Effector memory CD8-positive, alpha-beta T cell (primary cell): ENCODE measurements around the gene NUDT5.
"Not testable (repeated sequence)": the region's sequence is repeated elsewhere in the genome, so short reads cannot be mapped to it uniquely, and the experiment has no call there.

Experiments
- ATAC-seq: fragments of 150-1000 bp; cut with Tn5 transposase; replicated peaks from 2 replicates; pipeline ENCODE4 v1.10.0; 2021; ENCODE audit warnings: mild to moderate bottlenecking, moderate library complexity
- DNase-seq, 3 experiments: peaks; one replicate each; pipeline ENCODE4 v3.0.0; 2021
- H3K27ac Mint-ChIP-seq, 2 donors: one replicate each; pipeline ENCODE4 v1.8.0; 2022; ENCODE audit warnings: mild to moderate bottlenecking in 2 of 2, mixed read lengths in 2 of 2, moderate library complexity in 2 of 2
- H3K27me3 Mint-ChIP-seq, 2 donors: one replicate each; pipeline ENCODE4 v1.8.0; 2022; ENCODE audit warnings: mixed read lengths in 2 of 2
- H3K36me3 Mint-ChIP-seq: one replicate; pipeline ENCODE4 v1.8.0; 2022; ENCODE audit warnings: mild to moderate bottlenecking, moderate library complexity, mixed read lengths; ENCODE audit not compliant: insufficient read depth
- H3K4me1 Mint-ChIP-seq, 2 donors: one replicate each; pipeline ENCODE4 v1.8.0; 2022; ENCODE audit warnings: low read depth in 2 of 2, mixed read lengths in 2 of 2
- H3K4me3 Mint-ChIP-seq, 2 donors: one replicate each; pipeline ENCODE4 v1.8.0; 2022; ENCODE audit warnings: mild to moderate bottlenecking in 2 of 2, mixed read lengths in 2 of 2, moderate library complexity in 2 of 2
- H3K9me3 Mint-ChIP-seq, 2 donors: one replicate each; pipeline ENCODE4 v1.8.0; 2022; ENCODE audit warnings: mixed read lengths in 2 of 2

The NUDT5 gene

GRCh38 chr10:12177642-12178041 lies 18.0 kb downstream of the NUDT5 start:
- ATAC-seq (no peak), DNase-seq (no peak)
- peaks cover 56% of the 10 kb centered on the region for H3K36me3 Mint-ChIP-seq

DNA sequence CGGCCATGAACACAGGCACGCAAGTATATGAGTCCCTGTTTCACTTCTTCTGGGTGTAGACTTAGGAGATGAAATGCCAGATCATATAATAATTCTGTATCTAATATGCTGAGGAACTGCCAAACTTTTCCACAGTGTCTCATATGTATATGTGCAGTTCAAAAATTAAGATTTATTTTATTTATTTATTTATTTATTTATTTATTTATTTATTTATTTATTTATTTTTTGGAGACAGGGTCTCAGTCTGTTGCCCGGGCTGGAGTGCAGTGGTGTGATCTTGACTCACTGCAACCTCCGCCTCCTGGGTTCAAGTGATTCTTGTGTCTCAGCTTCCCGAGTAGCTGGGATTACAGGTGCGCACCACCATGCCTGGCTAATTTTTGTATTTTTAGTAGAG lies 24.2 kb downstream of the NUDT5 start:
- peaks cover 60% of the 10 kb centered on the region for H3K36me3 Mint-ChIP-seq
- H3K4me3 Mint-ChIP-seq, DNase-seq, H3K4me1 Mint-ChIP-seq, ATAC-seq, H3K9me3 Mint-ChIP-seq, H3K27me3 Mint-ChIP-seq, H3K27ac Mint-ChIP-seq: not testable (repeated sequence)

More at GRCh38 chr10:12177642-12178041, 18.0 kb downstream of the NUDT5 start:
- peaks cover 16 to 24% of the 10 kb centered on the region in 2 donors for H3K4me1 Mint-ChIP-seq
- no peak overlapping the region for H3K4me3 Mint-ChIP-seq
- H3K9me3 Mint-ChIP-seq, result no peaks in the 10 kb centered on the region
- no peaks in the 10 kb centered on the region for H3K27me3 Mint-ChIP-seq
- H3K27ac Mint-ChIP-seq, result no peak overlapping the region

- H3K36me3 Mint-ChIP-seq, result peaks cover 64% of the 10 kb centered on the region
- ATAC-seq (no peak), DNase-seq (no peak)
- no peaks in the 10 kb centered on the region for H3K27me3 Mint-ChIP-seq
- no peak overlapping the region for H3K4me3 Mint-ChIP-seq
- H3K9me3 Mint-ChIP-seq, result no peaks in the 10 kb centered on the region
- H3K27ac Mint-ChIP-seq, result peak overlapping the region in 1 of 2 donors; percentile 62
- no peaks in the 10 kb centered on the region for H3K4me1 Mint-ChIP-seq
Observed at GRCh38 chr10:12165999-12166775, 29.5 kb downstream of the NUDT5 start.

DNA sequence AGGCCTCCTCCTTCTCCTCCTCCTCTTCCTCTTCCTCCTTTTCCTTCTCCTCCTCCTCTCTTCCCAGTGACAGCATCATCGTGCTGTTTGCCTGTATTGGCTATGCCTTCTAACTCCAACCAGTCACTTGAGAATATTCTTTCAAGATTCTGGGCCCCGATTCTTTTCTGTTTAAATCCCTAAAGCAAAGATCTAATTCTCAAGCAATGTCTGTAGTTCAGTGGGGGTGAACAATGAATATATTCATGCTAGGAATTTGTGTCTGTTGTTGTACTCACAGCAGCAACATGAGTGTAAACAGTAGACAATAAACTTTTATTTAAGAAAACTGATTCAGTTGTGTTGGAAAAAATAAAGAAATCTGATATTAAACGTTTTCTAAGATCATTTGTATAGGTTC lies 30.7 kb downstream of the NUDT5 start:
- H3K27ac Mint-ChIP-seq, result peak overlapping the region; percentile 62 to 70
- no peaks in the 10 kb centered on the region for H3K9me3 Mint-ChIP-seq
- no peak for ATAC-seq
- H3K4me1 Mint-ChIP-seq, result no peaks in the 10 kb centered on the region
- no peak overlapping the region for H3K4me3 Mint-ChIP-seq
- no peak for DNase-seq
- no peaks in the 10 kb centered on the region for H3K27me3 Mint-ChIP-seq
- peaks cover 65% of the 10 kb centered on the region for H3K36me3 Mint-ChIP-seq

DNA sequence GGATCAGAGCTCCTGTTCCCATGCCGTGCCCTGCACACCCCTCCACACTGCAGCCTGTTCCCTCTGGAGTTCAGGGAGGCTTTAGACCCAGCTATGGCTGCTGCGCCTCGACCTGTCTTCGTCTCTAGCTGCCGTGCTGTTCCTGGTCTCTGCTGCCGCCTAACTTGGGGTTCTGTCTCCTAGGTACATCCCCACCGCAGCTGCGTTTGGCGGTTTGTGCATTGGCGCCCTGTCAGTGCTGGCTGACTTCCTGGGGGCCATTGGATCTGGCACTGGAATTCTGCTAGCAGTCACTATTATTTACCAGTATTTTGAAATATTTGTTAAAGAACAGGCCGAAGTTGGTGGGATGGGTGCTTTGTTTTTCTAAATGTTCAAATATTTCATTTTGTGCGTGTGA lies 31.6 kb downstream of the NUDT5 start:
- Mint-ChIP-seq H3K4me1 (no peaks in the 10 kb centered on the region), H3K36me3 (peaks cover 61% of the 10 kb centered on the region), H3K4me3 (no peak overlapping the region), H3K27ac (peak overlapping the region in 1 of 2 donors; percentile 23), H3K9me3 (no peaks in the 10 kb centered on the region), H3K27me3 (no peaks in the 10 kb centered on the region)
- ATAC-seq (no peak), DNase-seq (no peak)

DNA sequence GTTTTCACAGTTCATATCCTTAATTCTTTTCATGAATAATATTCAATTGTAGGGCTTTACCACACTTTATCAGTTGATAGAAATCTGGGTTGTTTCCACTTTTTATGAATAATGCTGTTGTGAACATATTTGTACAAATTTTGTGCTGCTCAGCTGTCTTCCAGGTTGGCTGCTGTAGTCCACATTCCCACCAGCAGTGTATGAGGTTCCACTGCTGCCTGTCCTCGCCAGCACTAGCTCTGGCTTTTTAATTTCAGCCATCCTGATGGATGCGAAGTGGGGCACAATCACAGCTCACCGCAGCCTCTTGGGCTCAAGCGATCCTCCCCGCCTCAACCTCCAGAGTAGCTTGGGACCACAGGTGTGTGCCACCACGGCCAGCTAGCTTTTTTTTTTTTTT lies 32.8 kb downstream of the NUDT5 start:
- no peak overlapping the region for H3K4me3 Mint-ChIP-seq
- peaks cover 63% of the 10 kb centered on the region for H3K36me3 Mint-ChIP-seq
- no peak for DNase-seq
- ATAC-seq, result no peak
- no peak overlapping the region for H3K27ac Mint-ChIP-seq
- H3K27me3 Mint-ChIP-seq, result no peaks in the 10 kb centered on the region
- H3K9me3 Mint-ChIP-seq, result no peaks in the 10 kb centered on the region
- no peaks in the 10 kb centered on the region for H3K4me1 Mint-ChIP-seq

GRCh38 chr10:12160664-12161063 lies 35.0 kb downstream of the NUDT5 start:
- Mint-ChIP-seq H3K36me3 (peaks cover 61% of the 10 kb centered on the region), H3K27me3 (no peaks in the 10 kb centered on the region), H3K27ac (no peak overlapping the region), H3K4me3 (no peak overlapping the region), H3K9me3 (no peaks in the 10 kb centered on the region), H3K4me1 (no peaks in the 10 kb centered on the region)
- ATAC-seq (no peak), DNase-seq (no peak)

DNA sequence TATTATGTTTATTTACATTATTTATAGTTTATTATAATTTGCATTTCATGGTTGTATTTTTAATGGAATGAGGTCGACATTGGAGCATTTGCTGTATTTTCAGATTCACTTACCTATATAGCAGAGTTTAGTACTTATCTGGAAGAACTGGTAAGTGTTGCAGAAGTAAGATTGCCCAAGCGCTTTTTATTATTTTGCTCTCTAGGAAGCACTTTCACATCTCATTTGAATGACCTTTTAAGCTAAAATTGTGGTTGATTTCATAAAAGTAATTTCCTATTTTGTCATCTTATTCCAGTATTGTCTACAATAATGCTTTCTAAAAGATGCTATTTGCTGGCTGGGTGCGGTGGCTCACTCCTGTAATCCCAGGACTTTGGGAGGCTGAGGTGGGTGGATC lies 37.6 kb downstream of the NUDT5 start:
- peak overlapping the region in 1 of 2 donors; percentile 56 for H3K27ac Mint-ChIP-seq
- no peak overlapping the region for H3K4me3 Mint-ChIP-seq
- ATAC-seq (no peak), DNase-seq (no peak)
- H3K27me3 Mint-ChIP-seq, result no peaks in the 10 kb centered on the region
- peaks cover 39% of the 10 kb centered on the region for H3K36me3 Mint-ChIP-seq
- no peaks in the 10 kb centered on the region for H3K4me1 Mint-ChIP-seq
- no peaks in the 10 kb centered on the region for H3K9me3 Mint-ChIP-seq

DNA sequence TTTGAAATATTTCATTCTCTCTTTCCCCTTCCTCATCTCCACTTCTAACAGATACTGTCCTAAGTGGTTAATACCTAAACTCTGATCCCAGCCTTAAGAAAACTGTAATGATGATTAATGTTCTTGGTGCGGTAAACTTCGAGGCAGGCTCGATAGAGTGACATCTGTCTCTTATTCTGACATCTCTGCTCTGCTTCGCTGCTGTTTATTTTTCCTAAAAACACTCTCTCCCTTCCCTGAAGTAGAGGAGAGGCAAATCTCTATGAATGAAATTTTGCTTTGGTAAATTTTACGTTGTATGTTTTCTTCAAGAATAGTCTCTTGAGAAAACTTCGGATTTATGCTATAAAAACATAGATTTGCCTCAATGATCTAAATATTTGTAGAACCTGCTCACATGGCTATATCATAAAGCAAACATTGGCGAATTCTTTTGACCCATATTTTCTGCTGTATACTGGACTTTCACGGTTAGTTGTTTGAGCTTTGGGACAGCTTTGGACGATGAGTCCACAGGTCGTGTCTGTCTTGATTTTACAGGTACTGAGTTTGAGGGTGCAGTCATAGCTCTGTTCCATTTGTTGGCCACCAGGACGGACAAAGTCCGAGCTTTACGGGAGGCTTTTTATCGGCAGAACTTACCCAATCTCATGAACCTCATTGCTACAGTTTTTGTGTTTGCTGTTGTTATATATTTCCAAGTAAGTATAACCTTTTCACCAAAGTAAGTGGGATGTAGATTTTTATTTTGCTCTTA lies 39.1 kb downstream of the NUDT5 start:
- DNase-seq (no peak), ATAC-seq (no peak)
- Mint-ChIP-seq H3K27me3 (no peaks in the 10 kb centered on the region), H3K4me3 (no peak overlapping the region), H3K27ac (no peak overlapping the region), H3K9me3 (no peaks in the 10 kb centered on the region), H3K36me3 (peaks cover 33% of the 10 kb centered on the region), H3K4me1 (no peaks in the 10 kb centered on the region)

DNA sequence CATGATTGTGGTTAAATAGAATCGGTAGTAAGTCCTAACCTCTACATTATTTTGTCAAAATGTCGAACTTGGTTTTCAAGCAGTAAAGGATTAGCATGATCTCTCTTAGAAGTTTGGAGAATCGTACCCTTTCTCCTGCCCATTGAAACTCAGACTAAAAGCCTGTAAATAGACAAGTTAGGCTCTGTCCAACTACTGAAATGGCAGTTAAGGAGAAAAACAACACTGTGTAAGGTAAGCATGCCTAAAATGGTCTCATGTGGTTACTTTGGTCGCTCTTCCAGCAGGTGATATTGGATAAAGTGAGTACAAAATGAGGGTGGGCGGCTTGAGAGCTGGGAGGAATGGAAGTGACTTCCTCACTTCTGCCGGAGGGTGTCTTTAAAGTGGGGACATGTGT lies 41.2 kb downstream of the NUDT5 start:
- Mint-ChIP-seq H3K27me3 (no peaks in the 10 kb centered on the region), H3K36me3 (peaks cover 41% of the 10 kb centered on the region), H3K27ac (peak overlapping the region in 1 of 2 donors; percentile 35), H3K9me3 (no peaks in the 10 kb centered on the region), H3K4me3 (no peak overlapping the region), H3K4me1 (no peaks in the 10 kb centered on the region)
- DNase-seq, result no peak
- ATAC-seq, result no peak

DNA sequence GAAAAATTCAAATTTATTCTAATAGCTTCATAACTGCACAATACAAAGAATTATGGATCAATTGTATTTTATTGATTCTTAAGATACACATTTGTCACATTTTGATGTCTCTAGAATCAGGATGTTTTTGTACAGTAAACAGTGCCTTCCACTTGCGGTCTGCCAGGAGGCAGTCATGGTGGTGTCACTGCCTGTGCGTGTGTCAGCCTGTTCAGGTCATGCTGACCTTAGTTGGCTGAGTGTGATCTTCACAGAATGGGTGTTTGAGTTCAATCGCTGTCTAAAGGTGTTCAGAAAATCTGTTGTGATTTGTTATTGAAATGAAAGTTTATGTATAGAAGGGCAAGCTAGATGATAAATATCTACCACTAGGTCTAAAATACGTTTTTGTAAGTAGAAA lies 45.5 kb downstream of the NUDT5 start:
- H3K27me3 Mint-ChIP-seq, result no peaks in the 10 kb centered on the region
- H3K27ac Mint-ChIP-seq, result no peak overlapping the region
- H3K36me3 Mint-ChIP-seq, result peaks cover 46% of the 10 kb centered on the region
- H3K4me1 Mint-ChIP-seq, result no peaks in the 10 kb centered on the region
- no peaks in the 10 kb centered on the region for H3K9me3 Mint-ChIP-seq
- H3K4me3 Mint-ChIP-seq, result no peak overlapping the region
- ATAC-seq (no peak), DNase-seq (no peak)

DNA sequence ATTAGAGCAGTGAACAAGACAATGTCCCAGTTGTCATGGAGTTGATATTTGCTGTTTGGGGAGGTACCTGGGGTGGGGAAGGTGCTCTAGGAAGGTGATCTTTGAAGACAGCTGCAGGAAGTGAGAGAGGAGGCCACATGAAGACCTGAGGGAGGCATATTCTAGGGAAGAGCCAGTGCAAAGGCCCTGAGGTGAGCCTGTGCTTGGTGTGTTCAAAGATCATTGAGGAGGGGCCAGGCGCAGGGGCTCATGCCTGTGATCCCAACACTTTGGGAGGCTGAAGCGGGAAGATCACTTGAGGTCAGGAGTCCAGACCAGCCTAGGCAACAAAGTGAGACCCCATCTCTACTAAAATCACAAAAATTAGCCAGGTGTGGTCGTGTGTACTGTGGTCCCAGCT lies 51.2 kb downstream of the NUDT5 start:
- Mint-ChIP-seq H3K27ac (peak overlapping the region in 1 of 2 donors; percentile 83), H3K4me1 (peaks cover 2 to 7% of the 10 kb centered on the region in 2 donors), H3K27me3 (no peaks in the 10 kb centered on the region), H3K9me3 (no peaks in the 10 kb centered on the region), H3K4me3 (no peak overlapping the region), H3K36me3 (peaks cover 26% of the 10 kb centered on the region)
- DNase-seq, result no peak
- no peak for ATAC-seq

- Mint-ChIP-seq H3K36me3 (peaks cover 21% of the 10 kb centered on the region), H3K4me3 (no peak overlapping the region), H3K27ac (no peak overlapping the region), H3K9me3 (no peaks in the 10 kb centered on the region), H3K27me3 (no peaks in the 10 kb centered on the region), H3K4me1 (peaks cover 2 to 7% of the 10 kb centered on the region in 2 donors)
- ATAC-seq (no peak), DNase-seq (no peak)
Observed at GRCh38 chr10:12140038-12140437, 55.7 kb downstream of the NUDT5 start.

DNA sequence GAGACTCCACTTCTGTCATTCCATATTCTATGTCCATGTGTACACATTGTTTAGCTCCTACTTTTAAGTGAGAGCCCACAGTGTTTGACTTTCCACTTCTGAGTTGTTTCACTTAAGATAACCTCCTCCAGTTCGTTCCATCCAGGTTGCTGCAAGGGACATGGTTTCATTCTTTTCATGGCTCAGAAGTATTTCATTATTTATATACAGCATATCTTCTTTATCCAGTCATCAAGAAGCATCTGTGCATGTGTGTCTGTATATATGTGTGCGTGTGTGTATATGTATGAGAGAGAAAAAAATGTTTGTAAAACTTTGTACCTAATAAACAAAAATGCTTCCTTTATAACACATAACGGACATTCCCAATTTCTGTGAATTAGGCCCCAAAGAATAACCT lies 60.1 kb downstream of the NUDT5 start:
- DNase-seq, result no peak
- Mint-ChIP-seq H3K4me3 (no peak overlapping the region), H3K27ac (no peak overlapping the region), H3K27me3 (no peaks in the 10 kb centered on the region), H3K4me1 (peaks cover 0 to 3% of the 10 kb centered on the region in 2 donors), H3K36me3 (peaks cover 25% of the 10 kb centered on the region), H3K9me3 (no peaks in the 10 kb centered on the region)
- ATAC-seq, result no peak
